Karpas-422 (cell line): ENCODE data around the gene ITGAL. TPM values are rescaled to one million over a fixed set of nuclear protein-coding genes. Genes with fewer than 3 reads are reported as not detected.
A peak's percentile ranks its signal among the peaks of the same experiment; 100 is the strongest.

ENCODE experiments used
- DNase-seq: peaks from one replicate; pipeline ENCODE4 v3.0.0-alpha.2; 2015
- H2AFZ ChIP-seq: fragments of 200-600 bp; sonication (generic); 2 replicates; pipeline ENCODE4 v1.6.1; 2014; ENCODE audit warnings: antibody characterized with exemption, low read length, mixed read lengths
- H3K27ac ChIP-seq: fragments of 200-600 bp; sonication (generic); 2 replicates; pipeline ENCODE4 v1.5.1; 2014; ENCODE audit warnings: mild to moderate bottlenecking, low read length, moderate library complexity
- H3K27me3 ChIP-seq: fragments of 200-600 bp; sonication (generic); 2 replicates; pipeline ENCODE4 v1.6.1; 2014; ENCODE audit warnings: low read length, mixed read lengths
- H3K36me3 ChIP-seq: fragments of 200-600 bp; sonication (generic); 2 replicates; pipeline ENCODE4 v1.6.1; 2014; ENCODE audit warnings: low read length, mixed read lengths; ENCODE audit not compliant: insufficient read depth
- H3K4me1 ChIP-seq: fragments of 200-600 bp; sonication (generic); 2 replicates; pipeline ENCODE4 v1.6.1; 2014; ENCODE audit warnings: mild to moderate bottlenecking, low read length, mixed read lengths
- H3K4me2 ChIP-seq: fragments of 200-600 bp; sonication (generic); 2 replicates; pipeline ENCODE4 v1.6.1; 2014; ENCODE audit warnings: low read length, low read depth, mild to moderate bottlenecking; ENCODE audit not compliant: poor library complexity, severe bottlenecking
- H3K4me3 ChIP-seq: fragments of 200-600 bp; sonication (generic); 2 replicates; pipeline ENCODE4 v1.5.1; 2014; ENCODE audit warnings: mild to moderate bottlenecking, antibody characterized with exemption, low read length, mixed read lengths
- H3K79me2 ChIP-seq: fragments of 200-600 bp; sonication (generic); 2 replicates; pipeline ENCODE4 v1.6.1; 2014; ENCODE audit warnings: mild to moderate bottlenecking, low read length, mixed read lengths
- H3K9ac ChIP-seq: fragments of 200-600 bp; sonication (generic); 2 replicates; pipeline ENCODE4 v1.6.0; 2014; ENCODE audit warnings: low read length
- H3K9me2 ChIP-seq: fragments of 200-600 bp; sonication (generic), shearing (Covaris generic); replicated peaks from 2 replicates; pipeline ENCODE4 v1.6.0; 2014; ENCODE audit warnings: mild to moderate bottlenecking, low read length, moderate library complexity; ENCODE audit not compliant: insufficient read depth
- H3K9me3 ChIP-seq: fragments of 300-700, 200-600 bp; sonication (generic); 2 replicates; pipeline ENCODE4 v1.6.1; 2014; ENCODE audit warnings: low read length, mixed read lengths
- H4K20me1 ChIP-seq: fragments of 200-600 bp; sonication (generic); 2 replicates; pipeline ENCODE4 v1.6.1; 2014; ENCODE audit warnings: mild to moderate bottlenecking, antibody characterized with exemption, low read length, low read depth; ENCODE audit not compliant: insufficient read depth
- total RNA-seq: library from RNA; depleted of rRNA; stranded (reverse); fragments of >200 nt; shearing (Covaris generic); gene quantifications from 2 replicates; pipeline ENCODE4 v1.2.3, GENCODE V29; 2014; ENCODE audit warnings: low replicate concordance

Gene ITGAL
- total RNA-seq, 1 experiment from 2014 or later = 0.07 TPM

DNA sequence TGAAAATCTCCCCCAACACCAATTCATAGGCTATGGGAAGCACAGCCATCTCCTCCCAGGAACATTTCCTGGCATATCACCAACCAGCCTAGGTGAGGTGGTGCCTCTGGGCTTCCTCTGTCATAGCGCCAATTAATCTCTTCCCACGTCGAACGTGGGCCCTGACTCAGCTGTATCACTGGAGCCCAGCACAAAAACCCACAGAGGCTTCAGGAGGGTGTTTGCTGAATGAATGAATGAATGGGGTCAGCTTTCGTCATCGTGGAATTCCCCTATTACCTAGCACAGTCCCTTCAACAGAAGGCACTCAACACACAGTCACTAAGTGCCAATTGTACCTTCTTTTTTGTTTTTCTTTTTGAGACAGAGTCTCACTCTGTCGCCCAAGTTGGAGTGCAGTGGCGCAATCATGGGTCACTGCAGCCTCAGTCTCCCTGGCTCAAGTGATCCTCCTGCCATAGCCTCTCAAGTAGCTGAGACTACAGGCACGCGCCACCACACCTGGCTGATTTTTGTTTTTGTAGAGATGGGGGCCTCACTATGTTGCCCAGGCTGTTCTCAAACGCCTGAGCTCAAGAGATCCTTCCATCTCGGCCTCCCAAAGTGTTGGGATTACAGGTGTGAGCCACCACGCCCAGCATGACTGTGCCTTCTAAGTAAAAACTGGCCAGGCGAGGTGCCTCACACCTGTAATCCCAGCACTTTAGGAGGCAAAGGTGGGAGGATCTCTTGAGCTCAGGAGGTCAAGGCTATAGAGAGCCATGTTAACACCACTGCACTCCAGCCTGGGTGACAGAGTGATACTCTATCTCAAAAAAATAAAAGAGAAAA lies 94.8 kb downstream of the ITGAL start:
- H3K79me2 ChIP-seq = no peaks in the 10 kb centered on the region
- H4K20me1 ChIP-seq = no peaks in the 10 kb centered on the region
- H3K9me3 ChIP-seq = no peaks in the 10 kb centered on the region
- no peaks in the 10 kb centered on the region for H3K9me2 ChIP-seq
- no peaks in the 10 kb centered on the region for H3K36me3 ChIP-seq
- no peak overlapping the region for H2AFZ ChIP-seq
- H3K27me3 ChIP-seq = no peaks in the 10 kb centered on the region
- H3K27ac ChIP-seq = no peak overlapping the region
- H3K4me1 ChIP-seq = peaks cover 6% of the 10 kb centered on the region
- no peak overlapping the region for H3K4me3 ChIP-seq
- no peak overlapping the region for H3K9ac ChIP-seq
- no peak overlapping the region for H3K4me2 ChIP-seq
- DNase-seq = no peak

DNA sequence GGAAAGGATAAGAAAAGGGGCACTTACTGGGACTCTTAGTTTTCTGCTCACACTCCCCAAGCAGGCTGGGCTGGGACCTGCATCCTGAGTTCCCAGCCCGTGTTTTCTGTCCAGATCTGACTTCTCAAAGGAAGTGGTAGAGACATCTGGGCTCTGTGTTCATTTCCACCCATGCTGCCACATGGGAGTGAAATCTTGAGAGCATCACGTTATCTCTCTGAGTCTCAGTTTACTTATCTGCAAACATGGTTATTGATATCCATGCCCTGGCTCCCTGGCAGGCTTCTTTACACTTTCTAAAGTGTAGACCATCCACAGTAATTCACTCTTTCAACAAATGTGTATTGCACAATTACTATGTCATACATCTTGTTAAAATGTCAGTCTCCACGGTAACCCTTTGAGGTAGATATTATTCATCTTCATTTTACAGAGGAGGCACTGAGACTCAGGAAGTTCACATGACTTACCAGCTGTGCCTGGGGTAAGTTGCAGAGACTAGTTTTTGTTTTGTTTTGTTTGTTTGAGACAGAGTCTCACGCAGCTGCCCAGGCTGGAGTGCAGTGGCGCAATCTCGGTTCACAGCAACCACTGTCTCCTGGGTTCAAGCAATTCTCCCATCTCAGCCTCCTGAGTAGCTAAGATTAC lies 95.6 kb downstream of the ITGAL start:
- Histone ChIP-seq H3K27ac (no peak overlapping the region), H3K27me3 (no peaks in the 10 kb centered on the region), H3K9ac (no peak overlapping the region), H2AFZ (no peak overlapping the region), H3K9me3 (no peaks in the 10 kb centered on the region), H3K4me3 (no peak overlapping the region), H3K4me2 (no peak overlapping the region), H4K20me1 (no peaks in the 10 kb centered on the region), H3K9me2 (no peaks in the 10 kb centered on the region), H3K36me3 (no peaks in the 10 kb centered on the region), H3K4me1 (peaks cover 12% of the 10 kb centered on the region), H3K79me2 (peaks cover 3% of the 10 kb centered on the region)
- DNase-seq = no peak

DNA sequence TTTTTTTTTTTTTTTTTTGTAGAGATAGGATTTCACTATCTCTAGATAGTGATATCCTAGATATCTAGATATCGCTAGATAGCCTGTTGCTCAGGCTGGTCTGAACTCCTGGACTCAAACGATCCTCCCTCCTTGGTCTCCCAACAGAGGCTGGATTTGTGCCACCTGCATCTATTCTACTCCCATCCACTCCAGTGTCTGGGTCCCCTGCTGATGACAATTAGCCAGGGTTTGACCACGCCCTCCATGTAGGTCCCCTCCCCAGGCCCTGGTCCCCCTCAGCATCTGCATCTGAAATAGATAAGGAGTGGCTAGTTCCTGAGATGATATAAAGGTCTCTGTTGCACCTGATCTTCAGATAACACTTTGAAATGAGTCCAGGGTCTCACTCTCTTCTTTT lies 96.7 kb downstream of the ITGAL start:
- Histone ChIP-seq H3K79me2 (peaks cover 7% of the 10 kb centered on the region), H3K36me3 (no peaks in the 10 kb centered on the region), H3K9me3 (no peaks in the 10 kb centered on the region), H3K27me3 (no peaks in the 10 kb centered on the region), H3K4me3 (no peak overlapping the region), H3K9ac (no peak overlapping the region), H2AFZ (no peak overlapping the region), H3K27ac (no peak overlapping the region), H3K4me1 (peaks cover 17% of the 10 kb centered on the region), H3K9me2 (no peaks in the 10 kb centered on the region), H3K4me2 (no peak overlapping the region), H4K20me1 (no peaks in the 10 kb centered on the region)
- DNase-seq = no peak

DNA sequence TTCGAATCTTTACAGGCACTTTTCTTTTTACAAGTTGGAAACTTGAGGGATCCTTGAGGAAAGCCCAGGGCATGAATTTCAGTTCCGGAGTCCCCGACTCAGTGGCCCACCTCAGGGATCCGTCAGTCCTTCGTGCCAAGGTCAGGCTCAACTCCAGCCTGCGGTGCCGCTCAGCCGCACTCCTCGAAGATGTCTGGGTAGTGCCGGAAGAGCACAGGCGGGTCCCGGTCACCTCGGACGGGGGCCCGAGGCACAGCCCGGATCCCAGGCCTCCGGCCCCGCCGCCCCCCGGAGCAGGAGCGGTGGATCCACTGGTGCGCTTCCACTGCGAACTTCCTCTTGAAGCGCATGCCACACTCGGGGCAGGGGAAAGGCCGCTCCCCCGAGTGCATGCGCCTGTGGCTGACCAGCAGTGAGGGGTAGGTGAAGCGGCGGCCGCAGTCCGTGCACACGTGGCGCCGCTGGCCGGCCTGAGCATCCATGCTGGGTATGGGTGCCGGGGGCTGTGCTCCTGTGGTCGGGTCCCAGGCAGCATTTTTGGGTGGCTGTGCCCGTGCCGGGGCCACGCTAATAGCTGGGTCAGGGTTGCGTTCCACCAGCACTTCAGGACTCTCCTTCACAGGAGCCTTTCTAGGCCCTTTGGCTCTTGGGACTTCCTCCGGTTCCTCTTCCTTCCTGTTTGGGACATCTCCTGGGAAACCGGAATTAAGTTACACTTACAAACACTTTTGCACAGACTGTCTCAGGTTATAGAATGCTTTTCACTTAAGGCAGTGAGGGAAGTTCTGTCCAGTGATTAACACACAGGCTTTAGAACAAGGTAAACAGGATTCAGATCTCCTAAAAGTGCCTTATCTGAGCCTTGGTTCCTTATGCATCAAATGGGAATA lies 97.4 kb downstream of the ITGAL start:
- no peak overlapping the region for H3K4me3 ChIP-seq
- no peak overlapping the region for H3K27ac ChIP-seq
- peak overlapping the region; percentile 85 for H3K4me2 ChIP-seq
- no peaks in the 10 kb centered on the region for H3K36me3 ChIP-seq
- DNase-seq = no peak
- no peaks in the 10 kb centered on the region for H3K9me3 ChIP-seq
- no peaks in the 10 kb centered on the region for H3K9me2 ChIP-seq
- H3K27me3 ChIP-seq = no peaks in the 10 kb centered on the region
- H3K79me2 ChIP-seq = peaks cover 10% of the 10 kb centered on the region
- H3K9ac ChIP-seq = no peak overlapping the region
- no peaks in the 10 kb centered on the region for H4K20me1 ChIP-seq
- H3K4me1 ChIP-seq = peaks cover 20% of the 10 kb centered on the region
- no peak overlapping the region for H2AFZ ChIP-seq

DNA sequence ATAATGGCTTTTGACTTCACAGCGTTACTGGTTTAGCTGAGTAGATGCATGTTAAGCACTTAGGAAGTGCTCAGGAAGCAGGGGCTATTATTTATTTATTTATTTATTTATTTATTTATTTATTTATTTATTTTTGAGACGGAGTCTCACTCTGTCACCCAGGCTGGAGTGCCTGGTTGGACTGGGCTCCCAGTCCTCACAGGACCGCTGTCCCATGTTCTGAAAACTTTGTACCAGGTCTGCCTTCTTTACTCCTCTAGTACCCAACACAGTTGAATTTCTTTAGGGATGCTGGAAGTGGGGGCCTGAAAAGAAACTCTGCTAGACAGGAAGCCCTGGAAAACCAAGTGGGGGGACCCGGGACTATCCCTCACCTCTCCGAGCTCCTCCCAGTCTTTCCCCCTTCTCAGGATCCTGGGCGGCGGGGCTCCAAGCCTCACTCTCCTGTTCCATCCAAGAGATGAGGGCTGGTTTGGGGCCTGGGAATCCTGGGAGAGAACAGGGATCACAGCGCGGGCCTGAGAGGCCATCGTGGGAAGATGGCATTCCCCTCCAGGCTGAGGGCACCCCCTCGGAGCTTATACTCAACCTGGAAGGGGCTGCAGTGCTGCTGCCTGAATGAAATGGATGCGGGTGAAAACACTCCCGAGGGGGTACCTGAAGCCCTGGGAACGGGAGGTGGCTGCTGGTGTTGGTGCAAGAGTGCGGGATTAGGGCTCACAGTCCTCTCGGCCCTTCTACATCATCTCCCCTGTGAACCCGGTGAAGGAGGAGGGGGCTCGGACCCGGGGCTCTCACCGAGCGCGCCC lies 98.3 kb downstream of the ITGAL start:
- Histone ChIP-seq H3K9ac (peak overlapping the region; percentile 86), H3K27me3 (no peaks in the 10 kb centered on the region), H3K9me3 (no peaks in the 10 kb centered on the region), H3K4me1 (peaks cover 23% of the 10 kb centered on the region), H3K4me2 (peak overlapping the region; percentile 85), H4K20me1 (no peaks in the 10 kb centered on the region), H2AFZ (peak overlapping the region; percentile 85), H3K4me3 (peak overlapping the region; percentile 82), H3K79me2 (peaks cover 14% of the 10 kb centered on the region), H3K9me2 (no peaks in the 10 kb centered on the region), H3K36me3 (no peaks in the 10 kb centered on the region), H3K27ac (peak overlapping the region; percentile 79)
- no peak for DNase-seq

DNA sequence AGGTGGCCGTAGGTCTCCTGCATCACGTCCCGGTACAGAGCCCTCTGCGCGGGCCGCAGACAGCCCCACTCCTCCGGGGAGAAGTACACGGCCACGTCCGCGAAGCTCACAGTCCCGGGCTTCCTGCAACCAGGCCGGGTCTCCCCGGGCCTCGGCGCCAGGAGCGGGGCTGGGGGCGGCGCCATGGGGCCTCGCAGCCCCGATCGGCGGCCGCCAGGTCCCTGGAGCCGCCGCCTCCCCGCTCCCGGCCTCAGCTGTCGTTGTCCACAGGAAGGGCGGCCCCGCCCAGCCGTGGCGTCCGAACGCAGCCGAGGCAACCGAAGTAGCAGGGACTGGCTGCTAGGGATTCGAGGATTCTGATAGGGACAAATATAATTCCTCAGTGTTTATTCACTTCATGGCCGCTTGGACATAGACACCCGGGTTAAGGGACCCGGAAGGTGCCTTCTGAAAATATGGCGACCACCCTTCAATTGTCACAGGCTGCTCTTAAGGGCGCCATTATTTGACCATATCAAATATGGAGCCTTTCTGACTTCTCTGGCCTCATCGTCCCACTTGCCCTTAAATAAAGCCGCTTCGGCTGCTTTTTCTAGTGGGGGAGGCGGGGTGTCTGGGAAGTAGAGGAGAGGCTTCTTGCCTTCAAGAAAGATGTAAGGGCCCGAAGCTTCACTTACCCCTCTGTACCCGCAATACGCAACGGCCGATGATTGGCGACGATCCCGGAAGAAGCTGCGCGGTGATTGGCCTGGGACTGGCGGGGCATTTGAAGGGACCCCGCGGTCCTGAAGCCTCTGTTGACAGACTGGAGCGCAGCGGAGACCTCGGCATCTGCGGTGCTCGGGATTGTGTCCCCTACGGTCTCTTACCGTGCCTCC lies 99.1 kb downstream of the ITGAL start, which contains the start of gene ZNF688:
Gene ZNF688 (minus strand): TSS at position 270 of the 878 bp plus-strand sequence. CDS start 85 bp downstream, at position 185.
- Histone ChIP-seq H3K4me3 (peak within 1 kb of the TSS; percentile 82), H3K9me2 (no peaks in the 10 kb centered on the region), H3K36me3 (no peaks in the 10 kb centered on the region), H3K4me2 (peak within 1 kb of the TSS; percentile 85), H3K27me3 (no peaks in the 10 kb centered on the region), H3K9me3 (no peaks in the 10 kb centered on the region), H3K27ac (peak within 1 kb of the TSS; percentile 79), H3K9ac (peak within 1 kb of the TSS; percentile 86), H4K20me1 (no peaks in the 10 kb centered on the region), H3K4me1 (peaks cover 23% of the 10 kb centered on the region), H2AFZ (peak within 1 kb of the TSS; percentile 85), H3K79me2 (peaks cover 14% of the 10 kb centered on the region)
- peak; percentile 99 for DNase-seq
